ENCODE results near the gene INSR. TPM values are rescaled to one million over a fixed set of nuclear protein-coding genes. Genes with fewer than 3 reads are reported as not detected.

The INSR gene
- total RNA-seq, 4 donors from 2014 or later, result 46.0 to 97.6 (median 68.3) TPM

DNA sequence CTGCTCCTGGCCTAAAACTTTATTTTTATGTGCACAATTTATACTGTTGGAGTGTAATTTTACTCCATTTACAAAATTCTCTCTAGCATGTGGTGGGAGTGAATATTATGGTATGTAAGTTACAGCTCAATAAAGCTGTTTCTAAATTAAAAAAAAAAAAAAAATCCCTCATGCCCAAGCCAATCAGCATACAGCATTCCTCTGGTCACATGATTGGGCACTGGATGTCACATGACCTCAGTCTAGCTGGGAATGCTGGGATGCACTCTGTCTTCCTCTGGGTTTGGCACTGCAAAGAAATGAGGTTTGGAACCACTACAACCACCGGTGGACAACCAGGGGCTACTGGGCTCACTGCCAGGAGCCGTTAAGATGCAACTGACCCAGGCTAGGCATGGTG, 157.1 kb downstream of the INSR start:
- no peak for DNase-seq
- no peaks in the 10 kb centered on the region for H3K36me3 ChIP-seq
- TF ChIP-seq, protein P1, sequence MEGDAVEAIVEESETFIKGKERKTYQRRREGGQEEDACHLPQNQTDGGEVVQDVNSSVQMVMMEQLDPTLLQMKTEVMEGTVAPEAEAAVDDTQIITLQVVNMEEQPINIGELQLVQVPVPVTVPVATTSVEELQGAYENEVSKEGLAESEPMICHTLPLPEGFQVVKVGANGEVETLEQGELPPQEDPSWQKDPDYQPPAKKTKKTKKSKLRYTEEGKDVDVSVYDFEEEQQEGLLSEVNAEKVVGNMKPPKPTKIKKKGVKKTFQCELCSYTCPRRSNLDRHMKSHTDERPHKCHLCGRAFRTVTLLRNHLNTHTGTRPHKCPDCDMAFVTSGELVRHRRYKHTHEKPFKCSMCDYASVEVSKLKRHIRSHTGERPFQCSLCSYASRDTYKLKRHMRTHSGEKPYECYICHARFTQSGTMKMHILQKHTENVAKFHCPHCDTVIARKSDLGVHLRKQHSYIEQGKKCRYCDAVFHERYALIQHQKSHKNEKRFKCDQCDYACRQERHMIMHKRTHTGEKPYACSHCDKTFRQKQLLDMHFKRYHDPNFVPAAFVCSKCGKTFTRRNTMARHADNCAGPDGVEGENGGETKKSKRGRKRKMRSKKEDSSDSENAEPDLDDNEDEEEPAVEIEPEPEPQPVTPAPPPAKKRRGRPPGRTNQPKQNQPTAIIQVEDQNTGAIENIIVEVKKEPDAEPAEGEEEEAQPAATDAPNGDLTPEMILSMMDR (IDR thresholded peaks at IDR 0.05), result no peak
- TF ChIP-seq POLR2A (IDR thresholded peaks at IDR 0.05), result no peak
- no peaks in the 10 kb centered on the region for H3K27me3 ChIP-seq
- H3K4me1 ChIP-seq, result no peaks in the 10 kb centered on the region
- H3K9me3 ChIP-seq, result no peaks in the 10 kb centered on the region
- H3K4me3 ChIP-seq, result no peak overlapping the region
- intact Hi-C loops (cut with DNase I; ENCODE audit: low total_unique reads), result no loop called here
- peak overlapping the region in 1 of 2 donors; percentile 22 for H3K27ac ChIP-seq

DNA sequence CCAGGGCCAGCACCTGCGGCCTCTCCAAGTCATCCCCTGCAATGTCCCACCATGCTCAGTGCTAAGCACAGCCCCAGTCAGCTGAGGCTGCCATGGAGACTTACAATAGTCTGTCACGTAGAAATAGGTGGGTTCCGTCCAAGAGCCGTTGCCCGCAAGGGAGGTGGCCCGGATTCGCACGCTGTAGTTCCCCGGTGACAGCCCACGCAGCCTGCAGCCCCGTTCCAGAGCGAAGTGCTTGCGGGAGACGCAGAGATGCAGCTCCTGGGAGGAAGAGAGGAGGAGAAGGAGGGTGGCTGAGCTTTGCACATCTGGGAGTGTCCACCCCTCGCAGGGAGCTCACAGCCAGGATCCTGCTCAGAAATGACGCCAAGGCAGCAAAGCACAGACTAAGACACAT, 162.2 kb downstream of the INSR start:
- Histone ChIP-seq H3K27ac (no peak overlapping the region), H3K9me3 (no peaks in the 10 kb centered on the region), H3K4me1 (no peaks in the 10 kb centered on the region), H3K36me3 (no peaks in the 10 kb centered on the region), H3K27me3 (no peaks in the 10 kb centered on the region), H3K4me3 (no peak overlapping the region)
- TF ChIP-seq, protein P1 (IDR thresholded peaks at IDR 0.05), result no peak
- TF ChIP-seq POLR2A (IDR thresholded peaks at IDR 0.05), result no peak
- intact Hi-C loops (cut with DNase I; ENCODE audit: low total_unique reads), result no loop called here
- no peak for DNase-seq

DNA sequence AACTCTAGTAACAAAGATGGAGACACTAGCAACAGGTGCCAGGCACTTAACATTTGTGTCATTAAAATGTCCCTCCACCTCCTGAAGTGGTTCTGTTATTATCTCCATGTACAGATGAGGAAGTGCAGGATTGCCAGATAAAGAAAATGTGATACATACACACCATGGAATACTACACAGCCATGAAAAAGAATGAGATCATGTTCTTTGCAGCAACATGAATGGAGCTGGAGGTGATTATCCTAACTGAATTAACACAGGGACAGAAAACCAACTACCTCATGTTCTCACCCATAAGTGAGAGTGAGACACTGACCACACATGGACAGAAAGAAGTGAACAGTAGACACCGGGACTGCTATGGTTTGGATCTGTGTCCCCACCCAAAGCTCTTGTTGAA, 164.2 kb downstream of the INSR start:
- intact Hi-C loops (cut with DNase I; ENCODE audit: low total_unique reads), result no loop called here
- no peaks in the 10 kb centered on the region for H3K36me3 ChIP-seq
- no peak overlapping the region for H3K4me3 ChIP-seq
- no peaks in the 10 kb centered on the region for H3K4me1 ChIP-seq
- no peak overlapping the region for H3K27ac ChIP-seq
- no peak for DNase-seq
- H3K9me3 ChIP-seq, result peaks cover 0 to 5% of the 10 kb centered on the region in 2 donors
- TF ChIP-seq, protein P1 (IDR thresholded peaks at IDR 0.05), result no peak
- no peak for TF ChIP-seq POLR2A (IDR thresholded peaks at IDR 0.05)
- no peaks in the 10 kb centered on the region for H3K27me3 ChIP-seq

DNA sequence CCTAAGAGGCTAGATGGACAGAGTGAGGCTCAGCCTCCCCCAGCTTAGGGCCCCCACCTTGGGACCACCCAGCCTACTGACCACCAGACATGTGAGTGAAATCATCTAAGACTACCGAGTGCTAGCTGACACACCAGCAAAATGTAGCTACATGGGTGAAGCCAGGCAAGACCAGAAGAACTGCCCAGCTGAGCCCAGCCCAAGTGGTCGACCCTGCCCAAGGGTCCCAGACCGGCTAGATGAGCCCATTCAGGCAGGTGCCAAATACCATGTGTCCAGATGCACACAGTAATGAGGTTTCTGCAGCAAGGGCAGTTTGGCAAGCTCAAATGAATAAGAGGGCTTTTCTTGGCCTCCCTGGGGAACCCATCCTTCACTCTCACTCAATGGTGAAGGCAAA, 168.1 kb downstream of the INSR start:
- DNase-seq, result no peak
- no peak overlapping the region for H3K27ac ChIP-seq
- no peaks in the 10 kb centered on the region for H3K36me3 ChIP-seq
- H3K4me3 ChIP-seq, result no peak overlapping the region
- TF ChIP-seq, protein P1 (IDR thresholded peaks at IDR 0.05), result no peak
- no peak for TF ChIP-seq POLR2A (IDR thresholded peaks at IDR 0.05)
- no peaks in the 10 kb centered on the region for H3K4me1 ChIP-seq
- intact Hi-C loops (cut with DNase I; ENCODE audit: low total_unique reads), result no loop called here
- peaks cover 0 to 5% of the 10 kb centered on the region in 2 donors for H3K9me3 ChIP-seq
- H3K27me3 ChIP-seq, result no peaks in the 10 kb centered on the region

DNA sequence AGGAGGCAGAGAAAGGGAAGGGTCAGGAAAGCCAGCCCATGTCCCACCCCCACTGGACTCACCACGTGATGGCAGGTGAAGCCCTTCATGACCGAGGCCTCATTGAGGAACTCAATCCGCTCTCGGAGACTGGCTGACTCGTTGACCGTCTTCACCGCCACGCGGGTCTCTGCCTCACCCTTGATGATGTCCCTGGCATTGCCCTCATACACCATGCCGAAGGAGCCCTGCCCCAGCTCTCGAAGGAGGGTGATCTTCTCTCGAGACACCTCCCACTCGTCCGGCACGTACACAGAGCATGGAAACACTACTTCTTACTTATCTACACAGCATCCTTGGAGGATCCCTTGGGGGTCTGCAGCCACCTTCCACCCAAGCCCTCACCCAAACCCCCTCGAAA, 169.0 kb downstream of the INSR start:
- intact Hi-C loops (cut with DNase I; ENCODE audit: low total_unique reads), result no loop called here
- Histone ChIP-seq H3K27ac (no peak overlapping the region), H3K9me3 (peaks cover 0 to 5% of the 10 kb centered on the region in 2 donors), H3K4me3 (no peak overlapping the region), H3K4me1 (no peaks in the 10 kb centered on the region), H3K36me3 (no peaks in the 10 kb centered on the region), H3K27me3 (no peaks in the 10 kb centered on the region)
- TF ChIP-seq POLR2A (IDR thresholded peaks at IDR 0.05), result no peak
- TF ChIP-seq, protein P1 (IDR thresholded peaks at IDR 0.05), result no peak
- DNase-seq, result no peak
